Osteocyte (in vitro differentiated cells): ENCODE data around the gene EPN2. TPM values are rescaled to one million over a fixed set of nuclear protein-coding genes. Genes with fewer than 3 reads are reported as not detected.

Experiments used
- DNase-seq: peaks from one replicate; pipeline ENCODE4 v3.0.0; 2021; ENCODE audit warnings: mixed read lengths; ENCODE audit not compliant: unreplicated experiment; ENCODE audit errors: extremely low spot score
- H3K27ac Mint-ChIP-seq: one replicate; pipeline ENCODE4 v1.8.0; 2021; ENCODE audit warnings: mild to moderate bottlenecking, mixed read lengths; ENCODE audit not compliant: unreplicated experiment
- H3K27me3 Mint-ChIP-seq: one replicate; pipeline ENCODE4 v1.8.0; 2021; ENCODE audit warnings: mixed read lengths; ENCODE audit not compliant: unreplicated experiment
- H3K36me3 Mint-ChIP-seq: one replicate; pipeline ENCODE4 v1.8.0; 2021; ENCODE audit warnings: mixed read lengths; ENCODE audit not compliant: unreplicated experiment
- H3K4me1 Mint-ChIP-seq: one replicate; pipeline ENCODE4 v1.8.0; 2021; ENCODE audit warnings: mixed read lengths; ENCODE audit not compliant: unreplicated experiment
- H3K4me3 Mint-ChIP-seq: one replicate; pipeline ENCODE4 v1.8.0; 2021; ENCODE audit warnings: mild to moderate bottlenecking, moderate library complexity, mixed read lengths; ENCODE audit not compliant: unreplicated experiment
- H3K9me3 Mint-ChIP-seq: one replicate; pipeline ENCODE4 v1.8.0; 2021; ENCODE audit warnings: mixed read lengths; ENCODE audit not compliant: unreplicated experiment
- total RNA-seq: library from RNA; stranded (reverse); gene quantifications from 2 replicates; pipeline ENCODE4 v1.2.1, GENCODE V29; 2021
- TF ChIP-seq, protein P1 (sequence below): fragments of 200-600 bp; sonication (generic); IDR thresholded peaks from 2 replicates; pipeline ENCODE4 v1.5.0; 2021; ENCODE audit warnings: antibody characterized with exemption, mild to moderate bottlenecking, moderate library complexity

EPN2 gene
- total RNA-seq, 1 donor from 2014 or later: 54.7 TPM

DNA sequence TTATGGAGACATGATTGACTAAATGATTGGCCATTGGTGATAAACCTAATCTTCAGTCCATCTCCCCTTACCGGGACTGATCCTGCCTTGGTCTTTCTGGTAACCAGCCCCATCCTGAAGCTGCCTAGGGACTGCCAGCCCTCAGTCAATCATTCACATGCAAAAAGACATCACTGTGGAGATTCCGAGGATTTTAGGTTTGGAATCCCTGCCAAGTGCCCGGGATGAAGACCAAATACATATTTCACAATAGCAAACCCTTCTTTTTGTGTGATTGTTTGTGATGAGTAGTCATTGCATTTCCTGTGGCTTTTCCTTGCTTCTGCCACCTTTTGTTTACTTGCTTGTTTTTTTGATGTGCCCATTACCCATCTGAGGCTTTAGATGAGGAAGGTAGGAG, 44.0 kb downstream of the EPN2 start:
- DNase-seq: no peak
- TF ChIP-seq, protein P1, sequence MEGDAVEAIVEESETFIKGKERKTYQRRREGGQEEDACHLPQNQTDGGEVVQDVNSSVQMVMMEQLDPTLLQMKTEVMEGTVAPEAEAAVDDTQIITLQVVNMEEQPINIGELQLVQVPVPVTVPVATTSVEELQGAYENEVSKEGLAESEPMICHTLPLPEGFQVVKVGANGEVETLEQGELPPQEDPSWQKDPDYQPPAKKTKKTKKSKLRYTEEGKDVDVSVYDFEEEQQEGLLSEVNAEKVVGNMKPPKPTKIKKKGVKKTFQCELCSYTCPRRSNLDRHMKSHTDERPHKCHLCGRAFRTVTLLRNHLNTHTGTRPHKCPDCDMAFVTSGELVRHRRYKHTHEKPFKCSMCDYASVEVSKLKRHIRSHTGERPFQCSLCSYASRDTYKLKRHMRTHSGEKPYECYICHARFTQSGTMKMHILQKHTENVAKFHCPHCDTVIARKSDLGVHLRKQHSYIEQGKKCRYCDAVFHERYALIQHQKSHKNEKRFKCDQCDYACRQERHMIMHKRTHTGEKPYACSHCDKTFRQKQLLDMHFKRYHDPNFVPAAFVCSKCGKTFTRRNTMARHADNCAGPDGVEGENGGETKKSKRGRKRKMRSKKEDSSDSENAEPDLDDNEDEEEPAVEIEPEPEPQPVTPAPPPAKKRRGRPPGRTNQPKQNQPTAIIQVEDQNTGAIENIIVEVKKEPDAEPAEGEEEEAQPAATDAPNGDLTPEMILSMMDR: no peak
- Mint-ChIP-seq H3K4me1 (peaks cover 26% of the 10 kb centered on the region), H3K27ac (no peak overlapping the region), H3K4me3 (no peak overlapping the region), H3K27me3 (no peaks in the 10 kb centered on the region), H3K36me3 (peaks cover 13% of the 10 kb centered on the region), H3K9me3 (no peaks in the 10 kb centered on the region)

DNA sequence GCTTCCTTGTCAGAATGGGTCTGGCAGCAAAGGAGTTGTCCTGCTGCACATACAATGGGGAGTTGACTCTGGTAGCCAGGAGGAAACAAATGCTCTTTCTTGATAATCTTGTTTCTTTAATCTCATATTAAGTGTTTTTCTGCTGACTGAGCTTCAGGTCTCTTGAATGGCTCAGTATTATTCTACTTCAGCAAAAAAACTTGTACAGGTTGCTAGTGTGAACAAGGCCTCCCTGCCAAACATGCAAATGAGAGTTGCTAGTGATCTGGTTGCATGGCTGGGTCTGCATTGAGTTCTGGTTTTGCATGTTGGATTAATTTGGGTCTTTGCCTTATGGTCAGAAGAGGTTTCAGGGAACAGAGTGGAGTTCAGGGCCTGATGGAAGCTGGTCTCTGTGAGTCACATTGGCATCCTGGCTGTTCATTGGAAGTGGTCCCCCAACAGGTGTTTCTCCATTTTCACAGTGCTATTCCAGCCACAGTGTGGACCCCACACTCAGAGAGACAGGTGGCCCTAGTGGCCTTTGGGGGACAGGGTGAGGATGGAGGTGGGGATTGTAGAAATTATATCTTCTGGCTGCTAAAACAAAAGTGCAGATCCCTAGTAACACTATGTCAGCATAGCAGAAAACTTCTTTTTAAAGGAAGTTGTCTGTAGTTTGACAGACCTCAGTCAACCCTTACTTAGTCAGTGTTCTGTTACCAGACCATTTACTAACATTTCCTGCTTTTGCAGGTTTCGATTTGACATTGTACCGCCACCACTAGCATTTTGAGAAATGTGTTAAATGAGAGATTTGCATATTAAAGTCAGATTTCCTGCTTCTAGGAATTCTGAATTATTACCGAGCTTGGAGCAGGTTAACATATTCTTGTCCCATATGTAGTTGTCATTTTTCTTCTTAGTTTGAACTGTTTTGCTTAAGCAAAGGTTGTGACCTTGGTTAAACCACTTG, 47.1 kb downstream of the EPN2 start:
- no peak overlapping the region for H3K27ac Mint-ChIP-seq
- DNase-seq: no peak
- TF ChIP-seq, protein P1: no peak
- H3K9me3 Mint-ChIP-seq: no peaks in the 10 kb centered on the region
- H3K4me1 Mint-ChIP-seq: peaks cover 28% of the 10 kb centered on the region
- peaks cover 28% of the 10 kb centered on the region for H3K36me3 Mint-ChIP-seq
- no peaks in the 10 kb centered on the region for H3K27me3 Mint-ChIP-seq
- no peak overlapping the region for H3K4me3 Mint-ChIP-seq

DNA sequence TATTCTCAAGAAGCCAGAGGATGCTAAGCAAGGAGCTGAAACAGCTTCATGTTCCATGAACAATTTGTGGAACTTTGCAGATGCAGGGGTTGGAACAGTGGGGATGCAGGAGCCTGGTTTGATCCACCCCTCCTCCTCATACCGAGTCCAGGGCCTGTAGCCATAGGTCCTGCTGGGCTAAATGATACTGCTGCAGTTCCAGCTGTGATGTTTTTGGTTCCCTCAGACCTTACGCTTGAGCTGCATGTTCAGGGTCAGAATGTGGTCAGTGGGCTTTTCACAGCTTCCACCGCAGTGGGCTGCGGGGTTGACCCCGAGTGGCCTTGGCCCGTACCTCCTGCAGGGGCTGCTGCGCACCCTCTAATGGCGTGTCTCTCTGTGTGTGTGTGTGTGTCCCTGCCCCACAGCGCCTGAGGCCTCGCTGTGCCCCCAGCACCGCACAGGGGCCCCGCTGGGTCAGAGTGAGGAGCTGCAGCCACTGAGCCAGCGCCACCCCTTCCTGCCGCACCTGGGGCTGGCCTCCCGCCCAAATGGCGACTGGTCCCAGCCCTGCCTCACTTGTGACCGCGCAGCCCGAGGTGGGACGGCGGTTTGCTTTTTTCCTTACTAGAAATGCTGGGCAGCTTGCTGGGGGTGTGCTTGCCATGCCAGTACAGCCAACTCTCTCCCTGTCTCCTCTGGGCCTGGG, 48.2 kb downstream of the EPN2 start:
- no peak for DNase-seq
- H3K27me3 Mint-ChIP-seq: no peaks in the 10 kb centered on the region
- H3K27ac Mint-ChIP-seq: no peak overlapping the region
- H3K36me3 Mint-ChIP-seq: peaks cover 29% of the 10 kb centered on the region
- no peak overlapping the region for H3K4me3 Mint-ChIP-seq
- peaks cover 30% of the 10 kb centered on the region for H3K4me1 Mint-ChIP-seq
- H3K9me3 Mint-ChIP-seq: no peaks in the 10 kb centered on the region
- TF ChIP-seq, protein P1: no peak

DNA sequence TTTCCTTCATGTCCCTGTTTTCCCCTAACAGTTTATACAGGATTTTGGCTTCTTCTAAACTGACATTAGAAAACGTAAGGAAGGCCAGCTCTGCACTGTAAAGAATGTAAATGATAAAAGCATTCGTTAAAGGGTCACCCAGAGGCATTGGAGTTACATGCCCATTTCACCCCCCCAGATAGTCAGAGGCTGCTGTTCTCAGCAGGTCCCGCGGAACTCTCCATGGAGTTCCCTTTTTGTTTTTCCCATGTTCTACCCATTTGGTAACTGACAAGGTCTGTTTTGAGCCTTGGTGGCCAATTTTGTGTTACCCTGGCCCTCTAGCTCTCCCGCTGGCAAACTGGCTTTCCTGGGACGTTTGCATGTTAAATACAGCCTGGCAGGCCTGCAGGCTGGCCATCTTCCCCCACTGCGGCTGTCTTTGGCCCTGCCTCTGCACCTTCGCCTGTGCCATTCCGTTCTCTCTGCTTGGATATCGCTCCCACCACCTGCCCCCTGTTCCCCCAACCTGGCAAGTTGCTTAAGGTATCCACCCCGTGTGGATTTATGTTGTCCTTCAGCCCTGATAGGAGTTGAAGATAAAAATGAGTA, 49.7 kb downstream of the EPN2 start:
- Mint-ChIP-seq H3K4me1 (peaks cover 38% of the 10 kb centered on the region), H3K9me3 (no peaks in the 10 kb centered on the region), H3K36me3 (peaks cover 29% of the 10 kb centered on the region), H3K27me3 (no peaks in the 10 kb centered on the region), H3K4me3 (no peak overlapping the region), H3K27ac (no peak overlapping the region)
- TF ChIP-seq, protein P1: no peak
- DNase-seq: no peak

DNA sequence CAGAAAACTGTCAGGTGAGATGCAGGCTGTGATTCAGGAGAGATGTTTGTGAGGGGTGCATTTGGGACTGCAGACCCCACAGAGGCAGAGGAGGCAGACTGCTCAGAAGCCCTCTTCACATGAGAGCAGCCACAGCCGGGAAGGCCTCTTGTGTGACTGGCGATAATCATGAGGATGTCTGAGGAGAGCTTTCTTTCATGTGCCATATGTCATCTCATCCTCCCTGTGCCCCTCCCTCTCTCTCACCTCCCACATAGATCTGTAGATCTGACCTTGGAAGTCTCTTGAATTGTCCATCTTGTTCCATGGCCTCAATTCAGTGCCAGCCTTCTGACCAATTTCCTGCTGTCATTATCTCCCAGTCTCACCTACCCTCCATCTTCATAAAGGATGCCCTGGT, 50.5 kb downstream of the EPN2 start:
- no peak overlapping the region for H3K27ac Mint-ChIP-seq
- H3K27me3 Mint-ChIP-seq: no peaks in the 10 kb centered on the region
- no peaks in the 10 kb centered on the region for H3K9me3 Mint-ChIP-seq
- peaks cover 38% of the 10 kb centered on the region for H3K4me1 Mint-ChIP-seq
- no peak overlapping the region for H3K4me3 Mint-ChIP-seq
- peaks cover 29% of the 10 kb centered on the region for H3K36me3 Mint-ChIP-seq
- DNase-seq: no peak
- TF ChIP-seq, protein P1: no peak
